ENCODE data around the gene RHO.

GRCh38 chr3:129507181-129507831 is 21.1 kb upstream of the RHO start:
- TF ChIP-seq CTCF (IDR thresholded peaks at IDR 0.05) (no peak), POLR2A (IDR thresholded peaks at IDR 0.05) (no peak), POLR2AphosphoS5 (IDR thresholded peaks at IDR 0.05) (no peak)
